Measurements from ENCODE around the gene CDT1.

CDT1 gene

DNA sequence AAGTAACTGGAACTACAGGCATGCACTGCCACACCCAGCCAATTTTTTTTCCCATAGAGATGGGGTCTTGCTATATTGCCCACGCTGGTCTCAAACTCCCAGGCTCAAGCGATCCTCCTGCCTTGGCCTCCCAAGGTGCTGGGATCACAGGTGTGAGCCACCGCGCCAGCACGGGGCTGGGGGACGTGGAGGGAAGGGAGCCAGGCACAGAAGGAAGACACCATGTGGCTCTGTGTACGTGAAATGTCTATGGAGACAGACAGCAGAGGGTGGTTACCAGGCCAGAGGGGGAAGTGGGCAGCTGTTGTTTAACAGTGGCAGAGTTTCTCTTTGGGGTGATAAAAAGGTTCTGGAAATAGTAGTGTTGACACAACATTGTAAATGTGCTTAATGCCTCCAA, 14.0 kb upstream of the CDT1 start:
- H3K4me3 ChIP-seq (ENCODE audit: low read depth, low read length) = no peak overlapping the region
- in situ Hi-C loops (cut with HindIII; ENCODE audit: low sequenced_read_pairs) = loop anchor here (10.0 kb wide), 1 partner anchor 115 kb away; no protein-coding TSS in a partner anchor
- TF ChIP-seq, protein P1, sequence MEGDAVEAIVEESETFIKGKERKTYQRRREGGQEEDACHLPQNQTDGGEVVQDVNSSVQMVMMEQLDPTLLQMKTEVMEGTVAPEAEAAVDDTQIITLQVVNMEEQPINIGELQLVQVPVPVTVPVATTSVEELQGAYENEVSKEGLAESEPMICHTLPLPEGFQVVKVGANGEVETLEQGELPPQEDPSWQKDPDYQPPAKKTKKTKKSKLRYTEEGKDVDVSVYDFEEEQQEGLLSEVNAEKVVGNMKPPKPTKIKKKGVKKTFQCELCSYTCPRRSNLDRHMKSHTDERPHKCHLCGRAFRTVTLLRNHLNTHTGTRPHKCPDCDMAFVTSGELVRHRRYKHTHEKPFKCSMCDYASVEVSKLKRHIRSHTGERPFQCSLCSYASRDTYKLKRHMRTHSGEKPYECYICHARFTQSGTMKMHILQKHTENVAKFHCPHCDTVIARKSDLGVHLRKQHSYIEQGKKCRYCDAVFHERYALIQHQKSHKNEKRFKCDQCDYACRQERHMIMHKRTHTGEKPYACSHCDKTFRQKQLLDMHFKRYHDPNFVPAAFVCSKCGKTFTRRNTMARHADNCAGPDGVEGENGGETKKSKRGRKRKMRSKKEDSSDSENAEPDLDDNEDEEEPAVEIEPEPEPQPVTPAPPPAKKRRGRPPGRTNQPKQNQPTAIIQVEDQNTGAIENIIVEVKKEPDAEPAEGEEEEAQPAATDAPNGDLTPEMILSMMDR (IDR thresholded peaks at IDR 0.05; ENCODE audit: low read depth, low read length, missing control alignments) = no peak
- no peak for DNase-seq (ENCODE audit: low read depth)

- TF ChIP-seq, protein P1 (IDR thresholded peaks at IDR 0.05; ENCODE audit: low read depth, low read length, missing control alignments) = no peak
- no peak overlapping the region for H3K4me3 ChIP-seq (ENCODE audit: low read depth, low read length)
- in situ Hi-C loops (cut with HindIII; ENCODE audit: low sequenced_read_pairs) = no loop called here
- DNase-seq (ENCODE audit: low read depth) = no peak
Measured at GRCh38 chr16:88790312-88791211, 13.0 kb upstream of the CDT1 start.

- in situ Hi-C loops (cut with HindIII; ENCODE audit: low sequenced_read_pairs) = no loop called here
- no peak overlapping the region for H3K4me3 ChIP-seq (ENCODE audit: low read depth, low read length)
- TF ChIP-seq, protein P1 (IDR thresholded peaks at IDR 0.05; ENCODE audit: low read depth, low read length, missing control alignments) = no peak
- DNase-seq (ENCODE audit: low read depth) = no peak
Measured at GRCh38 chr16:88792078-88792550, 11.5 kb upstream of the CDT1 start.

DNA sequence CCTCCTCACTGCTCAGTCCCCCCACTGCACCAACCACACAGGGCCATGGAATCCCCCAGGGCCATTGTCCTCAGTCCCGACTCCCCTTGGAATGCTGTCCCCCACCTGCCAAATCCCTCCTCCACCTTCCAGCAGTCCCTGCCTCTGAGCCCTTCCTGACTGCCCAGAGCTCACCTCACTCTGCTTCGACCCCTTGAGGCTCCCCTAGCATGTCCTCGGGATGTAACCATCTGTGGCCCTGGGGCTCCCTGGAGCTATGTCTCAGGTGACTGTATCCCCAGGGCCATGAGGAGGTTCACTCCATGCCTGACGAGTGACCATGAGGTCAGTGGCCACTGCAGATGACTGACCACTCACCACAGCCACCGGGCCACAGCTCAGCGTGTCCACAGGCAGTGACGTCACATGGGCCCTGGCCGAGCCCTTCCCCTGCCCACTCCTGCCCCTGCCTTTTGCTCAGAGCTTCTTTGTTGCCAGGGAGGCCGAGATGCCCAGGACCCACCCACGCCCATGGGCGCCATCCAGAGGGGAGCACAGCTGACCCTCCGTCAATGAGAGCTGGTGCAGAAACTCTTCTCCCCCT, 10.8 kb upstream of the CDT1 start:
- TF ChIP-seq, protein P1 (IDR thresholded peaks at IDR 0.05; ENCODE audit: low read depth, low read length, missing control alignments) = no peak
- in situ Hi-C loops (cut with HindIII; ENCODE audit: low sequenced_read_pairs) = no loop called here
- H3K4me3 ChIP-seq (ENCODE audit: low read depth, low read length) = no peak overlapping the region
- no peak for DNase-seq (ENCODE audit: low read depth)

- in situ Hi-C loops (cut with HindIII; ENCODE audit: low sequenced_read_pairs) = no loop called here
- DNase-seq (ENCODE audit: low read depth) = no peak
- no peak overlapping the region for H3K4me3 ChIP-seq (ENCODE audit: low read depth, low read length)
- TF ChIP-seq, protein P1 (IDR thresholded peaks at IDR 0.05; ENCODE audit: low read depth, low read length, missing control alignments) = no peak
Measured at GRCh38 chr16:88793251-88793954, 10.2 kb upstream of the CDT1 start.

GRCh38 chr16:88796278-88796677, 7.3 kb upstream of the CDT1 start:
- TF ChIP-seq, protein P1 (IDR thresholded peaks at IDR 0.05; ENCODE audit: low read depth, low read length, missing control alignments) = no peak
- no peak for DNase-seq (ENCODE audit: low read depth)
- no peak overlapping the region for H3K4me3 ChIP-seq (ENCODE audit: low read depth, low read length)
- in situ Hi-C loops (cut with HindIII; ENCODE audit: low sequenced_read_pairs) = no loop called here

Measured in astrocyte of the cerebellum (primary cell).